HG03280 (cell line): ENCODE measurements around the gene MYL6B.
"Not testable (repeated sequence)": the region's sequence is repeated elsewhere in the genome, so short reads cannot be mapped to it uniquely, and the experiment has no call there.

Experiments used
- ATAC-seq: cut with Tn5 transposase; IDR thresholded peaks from one replicate; pipeline ENCODE4 v1.9.1; 2021; ENCODE audit warnings: mild to moderate bottlenecking, moderate library complexity; ENCODE audit not compliant: unreplicated experiment

The MYL6B gene

GRCh38 chr12:56152132-56152755 is at the start of gene MYL6B:
Gene MYL6B (plus strand): TSS chr12:56152587. CDS start chr12:56153919, 1,332 bp downstream.
- ATAC-seq: peak; percentile 91

GRCh38 chr12:56102683-56103065 is 49.7 kb upstream of the MYL6B start:
- ATAC-seq: no peak

GRCh38 chr12:56103066-56103711 is 49.2 kb upstream of the MYL6B start:
- ATAC-seq: no peak

GRCh38 chr12:56103823-56104108 is 48.6 kb upstream of the MYL6B start:
- ATAC-seq: no peak

- ATAC-seq: peak; percentile 93
These were observed 48.1 kb upstream of the MYL6B start, which contains the start of gene PA2G4 for GRCh38 chr12:56104109-56104814. Gene PA2G4 (plus strand): TSS chr12:56104559. CDS start chr12:56104738, 179 bp downstream.

GRCh38 chr12:56104815-56105608 is 47.4 kb upstream of the MYL6B start:
- ATAC-seq: peak; percentile 13

GRCh38 chr12:56105609-56105902 is 46.8 kb upstream of the MYL6B start:
- ATAC-seq: no peak

- no peak for ATAC-seq
These were observed 45.1 kb upstream of the MYL6B start for GRCh38 chr12:56107242-56107641.

- no peak for ATAC-seq
These were observed 41.8 kb upstream of the MYL6B start for GRCh38 chr12:56110571-56110970.

- no peak for ATAC-seq
These were observed 38.3 kb upstream of the MYL6B start for GRCh38 chr12:56114084-56114483.

- no peak for ATAC-seq
These were observed 37.1 kb upstream of the MYL6B start for GRCh38 chr12:56115329-56115728.

GRCh38 chr12:56116267-56117081 is 35.9 kb upstream of the MYL6B start, which contains the start of gene RPL41:
Gene RPL41 (plus strand): TSS chr12:56116633.
- peak; percentile 43 for ATAC-seq

GRCh38 chr12:56117082-56117706 is 35.2 kb upstream of the MYL6B start:
- not testable (repeated sequence) for ATAC-seq

GRCh38 chr12:56117778-56118687 is 34.4 kb upstream of the MYL6B start, which contains the start of gene ZC3H10:
Gene ZC3H10 (plus strand): TSS chr12:56118266. CDS start chr12:56120563, 2,297 bp downstream.
- peak; percentile 85 for ATAC-seq

- peak; percentile 6 for ATAC-seq
These were observed 33.6 kb upstream of the MYL6B start for GRCh38 chr12:56118688-56119357.

GRCh38 chr12:56119361-56119796 is 33.0 kb upstream of the MYL6B start:
- ATAC-seq: no peak

GRCh38 chr12:56120158-56120846 is 32.1 kb upstream of the MYL6B start:
- ATAC-seq: no peak
